Fibroblast of skin of right quadriceps (primary cell): ENCODE measurements around the gene IQCK.
"Not testable (repeated sequence)": the region's sequence is repeated elsewhere in the genome, so short reads cannot be mapped to it uniquely, and the experiment has no call there.

ENCODE experiments used
- DNase-seq: peaks from one replicate; pipeline ENCODE4 v3.0.0-alpha.2; 2013

IQCK gene, protein sequence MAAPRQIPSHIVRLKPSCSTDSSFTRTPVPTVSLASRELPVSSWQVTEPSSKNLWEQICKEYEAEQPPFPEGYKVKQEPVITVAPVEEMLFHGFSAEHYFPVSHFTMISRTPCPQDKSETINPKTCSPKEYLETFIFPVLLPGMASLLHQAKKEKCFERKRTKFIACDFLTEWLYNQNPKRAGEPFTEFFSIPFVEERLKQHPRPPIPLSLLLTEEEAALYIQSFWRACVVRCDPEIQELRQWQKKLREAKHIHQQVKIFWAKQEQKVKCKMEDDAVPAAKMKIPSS

DNA sequence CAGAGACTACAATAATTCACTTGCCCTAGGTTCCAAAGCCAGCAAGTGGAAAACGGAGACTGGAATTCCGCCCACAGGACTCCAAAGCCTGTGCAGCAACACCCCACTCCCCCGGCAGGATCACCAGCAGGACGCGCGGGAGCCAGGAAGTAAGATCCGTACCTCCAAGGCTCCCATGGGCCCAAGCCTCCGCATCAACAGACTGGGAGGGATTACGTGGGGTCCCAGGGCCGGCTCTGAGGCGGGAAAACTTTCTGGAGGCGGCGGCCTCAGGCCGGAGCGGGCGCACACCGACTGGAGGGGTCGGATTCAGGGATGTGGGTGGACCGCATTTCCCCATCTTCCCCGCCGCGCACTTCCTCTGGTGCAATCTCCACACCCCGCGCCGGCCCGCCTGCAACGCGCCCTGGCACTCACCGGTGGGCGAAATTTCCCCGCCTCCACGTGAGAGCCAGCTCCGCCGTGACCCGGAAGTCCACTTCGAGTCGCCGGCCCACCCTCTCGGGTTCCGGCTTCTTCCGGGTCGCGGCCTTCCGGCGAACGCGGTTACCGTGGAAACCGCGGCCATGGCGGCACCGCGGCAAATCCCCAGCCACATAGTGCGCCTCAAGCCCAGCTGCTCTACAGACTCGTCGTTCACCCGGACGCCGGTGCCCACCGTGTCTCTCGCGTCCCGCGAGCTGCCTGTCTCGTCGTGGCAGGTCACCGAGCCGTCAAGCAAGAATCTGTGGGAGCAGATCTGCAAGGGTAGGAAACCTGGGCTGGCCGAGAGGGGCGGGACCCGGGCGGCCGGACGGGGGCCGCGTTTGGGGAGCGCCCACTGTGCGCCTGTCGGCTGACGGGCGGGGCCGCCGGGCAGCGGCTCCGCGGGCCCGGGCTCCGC is at the start of gene IQCK, which contains the start of gene KNOP1:
IQCK (plus strand) TSS at position 531 of the 883 bp plus-strand sequence; CDS start at position 567, 36 bp downstream.
KNOP1 (minus strand) TSS at position 487 of the 883 bp plus-strand sequence. CDS start 3,192 bp downstream, outside the sequence.
- peak; percentile 84 for DNase-seq

DNA sequence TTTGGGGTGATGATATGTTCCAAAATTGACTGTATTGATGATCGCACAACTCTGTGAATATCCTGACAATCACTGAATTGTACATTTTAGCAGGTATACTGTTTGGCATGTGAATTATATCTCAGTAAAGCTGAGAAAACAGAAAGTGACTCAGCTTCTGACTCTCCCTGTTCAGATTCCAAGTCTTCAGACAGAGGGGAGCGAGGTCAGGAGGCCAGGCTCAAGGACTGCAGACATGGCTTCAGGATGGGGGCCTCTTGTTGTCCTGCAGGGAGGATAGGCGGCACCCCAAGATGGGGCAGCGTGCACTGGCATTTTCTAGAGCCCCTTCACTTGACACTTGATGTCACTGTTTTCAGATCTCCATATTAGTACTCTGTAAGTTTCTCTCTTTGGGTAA is 45.7 kb upstream of the IQCK start:
- no peak for DNase-seq

DNA sequence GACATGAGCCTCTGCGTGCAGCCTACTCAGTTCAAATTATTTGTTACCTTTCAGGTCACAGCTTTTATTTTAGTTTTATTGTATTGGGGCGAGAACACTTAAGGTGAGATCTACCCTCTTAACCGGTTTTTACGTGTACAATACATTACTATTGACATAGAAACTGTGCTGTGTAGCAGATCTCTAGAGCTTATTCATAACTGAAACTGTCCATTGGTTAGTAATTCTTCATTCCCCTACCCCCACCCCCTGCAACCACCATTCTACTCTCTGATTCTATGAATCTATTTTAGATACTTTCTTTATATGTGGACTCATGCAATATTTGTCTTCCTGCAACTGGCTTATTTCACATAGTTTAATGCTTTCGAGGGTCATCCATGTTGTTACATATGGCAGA is 43.6 kb upstream of the IQCK start:
- DNase-seq = no peak

DNA sequence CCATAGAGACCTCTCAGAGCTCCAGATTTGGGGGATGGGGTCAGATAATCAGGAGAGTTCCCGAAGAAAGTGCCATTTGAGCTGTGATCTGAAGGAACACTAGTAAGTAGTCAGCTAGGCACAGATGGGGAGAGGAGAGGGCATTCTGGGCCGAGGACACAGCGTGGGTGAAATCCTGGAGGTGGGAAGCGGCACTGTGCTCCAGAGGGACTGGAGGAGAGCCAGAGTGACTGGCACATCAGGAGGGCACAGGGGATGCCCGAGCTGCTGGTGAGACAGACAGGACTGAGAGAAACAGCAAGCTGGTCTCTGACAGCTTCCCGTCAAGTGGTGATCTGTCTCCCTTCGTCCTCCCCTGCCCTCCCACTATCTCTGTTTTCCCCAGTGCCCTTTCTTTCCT is 40.7 kb upstream of the IQCK start:
- no peak for DNase-seq

DNA sequence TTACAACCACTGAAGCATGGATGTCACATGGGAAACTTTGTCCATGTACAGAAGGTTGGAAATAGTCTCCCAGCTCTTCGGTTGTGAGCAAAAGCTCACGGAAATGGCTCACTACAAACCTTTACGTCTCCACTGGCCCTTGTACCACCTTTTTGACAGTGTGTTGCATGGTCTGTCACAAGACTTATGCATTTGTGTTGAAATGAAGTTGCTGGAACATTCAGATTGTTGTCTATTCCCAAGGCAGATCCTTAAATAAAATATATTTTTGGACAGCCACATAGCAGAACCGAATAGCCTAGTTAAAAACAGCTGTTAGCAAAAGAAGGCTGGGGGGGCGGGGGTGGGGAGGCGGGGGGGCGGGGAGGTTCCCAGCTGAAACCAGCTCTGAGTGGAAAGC is 39.3 kb upstream of the IQCK start:
- DNase-seq = no peak

DNA sequence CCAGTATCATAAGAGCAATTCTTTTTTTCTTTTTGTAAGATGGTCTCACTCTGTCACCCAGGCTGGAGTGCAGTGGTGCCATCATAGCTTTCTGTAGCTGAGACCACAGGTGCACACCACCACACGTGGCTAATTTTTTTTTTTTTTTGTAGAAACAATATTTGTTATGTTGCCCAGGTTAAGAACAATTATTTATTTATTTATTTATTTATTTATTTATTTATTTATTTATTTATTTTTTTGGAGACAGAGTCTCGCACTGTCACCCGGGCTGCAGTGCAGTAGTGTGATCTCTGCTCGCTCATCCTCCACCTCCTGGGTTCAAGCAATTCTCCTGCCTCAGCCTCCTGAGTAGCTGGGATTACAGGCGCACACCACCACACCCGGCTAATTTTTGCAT is 38.8 kb upstream of the IQCK start:
- DNase-seq = not testable (repeated sequence)

DNA sequence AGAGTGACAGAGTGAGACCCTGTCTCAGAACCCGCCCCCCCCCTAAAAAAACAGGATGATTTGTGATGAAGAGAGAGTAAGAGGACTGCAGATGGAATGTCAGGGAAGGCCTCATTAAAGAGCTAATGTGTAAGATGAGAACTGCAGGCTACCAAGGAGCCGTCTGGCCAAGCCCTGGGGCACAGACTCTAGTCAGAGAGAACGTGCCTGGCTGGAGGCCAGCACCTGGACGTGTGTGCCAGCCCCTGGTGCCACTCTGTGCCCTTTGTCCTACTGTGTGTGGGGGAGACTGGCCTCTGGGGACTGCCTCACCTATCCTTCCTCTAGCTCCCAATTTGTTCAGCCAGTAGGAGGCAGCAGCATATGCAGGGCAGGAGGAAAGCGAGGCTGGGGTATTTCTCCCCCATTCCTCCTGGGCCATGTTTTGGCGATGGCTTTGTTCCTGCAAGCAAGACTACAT is 37.2 kb upstream of the IQCK start:
- no peak for DNase-seq

DNA sequence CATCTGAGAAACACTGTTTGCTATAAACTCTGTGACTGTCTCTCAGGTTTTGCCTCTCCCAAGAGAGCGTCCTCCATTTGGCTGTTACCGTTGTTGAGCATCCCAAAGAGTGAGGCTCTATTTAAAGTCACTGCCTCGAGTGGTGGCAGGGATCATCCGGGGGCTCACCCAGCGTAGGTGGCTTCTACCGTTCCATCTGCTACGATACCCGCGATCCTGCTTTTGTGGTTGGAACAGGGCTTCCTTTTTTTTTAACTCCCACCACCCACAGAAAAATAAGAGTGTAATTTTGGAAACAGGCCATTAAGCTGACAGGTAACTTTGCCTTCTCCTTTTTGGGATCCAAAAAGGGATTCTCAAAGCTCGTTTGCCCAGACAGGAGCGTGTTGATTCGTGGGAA is 36.4 kb upstream of the IQCK start:
- no peak for DNase-seq

DNA sequence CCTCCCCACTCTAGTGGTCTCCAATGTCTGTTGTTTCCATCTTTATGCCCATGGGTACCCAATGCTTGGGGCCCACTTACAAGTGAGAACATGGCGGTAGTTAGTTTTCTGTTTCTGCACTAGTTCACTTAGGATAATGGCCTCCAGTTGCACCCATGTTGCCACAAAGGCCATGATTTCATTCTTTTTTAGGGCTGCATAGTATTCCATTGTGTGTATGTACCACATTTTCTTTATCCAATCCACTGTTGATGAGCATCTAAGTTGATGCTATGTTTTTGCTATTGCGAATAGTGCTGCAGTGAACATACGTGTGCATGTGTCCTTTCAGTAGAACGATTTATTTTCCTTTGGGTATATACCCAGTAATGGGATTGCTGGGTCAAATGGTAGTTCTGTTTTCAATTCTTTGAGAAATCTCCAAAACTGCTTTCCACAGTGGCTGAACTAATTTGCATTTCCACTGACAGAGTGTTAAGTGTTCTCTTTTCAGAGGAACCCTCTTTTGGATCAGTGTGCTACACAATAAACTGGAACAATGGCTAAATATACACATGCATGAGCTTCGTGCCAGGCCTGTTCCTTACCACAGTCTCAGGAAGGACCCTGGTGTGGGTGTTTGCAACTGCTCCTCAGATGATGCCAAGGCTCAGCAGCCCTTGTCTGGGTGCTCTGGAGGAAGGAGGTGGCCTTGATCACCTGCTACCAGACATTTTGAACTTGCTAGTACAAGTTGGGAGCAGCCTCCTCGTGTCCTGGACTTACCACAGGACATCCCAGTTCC is 34.4 kb upstream of the IQCK start:
- no peak for DNase-seq

DNA sequence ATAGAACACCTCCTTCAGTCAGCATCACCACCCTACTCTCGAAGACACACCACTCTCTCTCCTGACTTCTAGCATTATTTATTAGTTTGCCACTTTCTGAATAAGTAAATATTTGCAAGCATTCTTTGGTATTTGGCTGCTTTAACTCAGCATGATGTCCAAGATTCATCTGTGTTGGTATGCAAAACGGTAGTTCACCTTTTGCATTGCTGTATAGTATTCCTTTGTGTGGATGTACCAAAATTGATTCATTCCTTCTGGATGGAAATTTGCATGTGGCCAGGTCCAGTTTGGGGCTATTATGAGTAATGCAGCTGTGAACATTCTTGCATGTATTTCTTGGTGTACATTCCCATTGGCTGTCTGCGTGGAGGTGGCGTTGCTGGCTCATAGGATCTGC is 32.9 kb upstream of the IQCK start:
- DNase-seq = no peak

DNA sequence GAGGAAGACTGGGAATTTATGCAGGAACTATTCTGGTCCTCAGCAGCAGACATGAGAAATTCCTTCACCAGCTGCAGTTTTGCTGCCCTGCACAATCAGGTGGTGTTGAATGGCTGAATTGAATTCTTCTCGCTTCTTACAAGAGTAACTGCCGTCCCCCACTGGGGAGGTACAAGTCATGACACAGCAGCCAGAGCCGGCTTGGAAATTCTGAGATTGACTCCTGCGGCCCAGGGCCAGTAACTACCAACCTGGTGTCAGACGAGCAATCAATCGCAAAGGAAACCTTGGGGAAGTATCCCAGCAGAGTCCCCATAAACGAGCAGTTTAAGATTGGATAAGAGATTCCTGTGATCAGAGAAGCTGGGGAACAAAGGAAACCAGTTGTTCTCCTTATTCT is 30.8 kb upstream of the IQCK start:
- DNase-seq = no peak

DNA sequence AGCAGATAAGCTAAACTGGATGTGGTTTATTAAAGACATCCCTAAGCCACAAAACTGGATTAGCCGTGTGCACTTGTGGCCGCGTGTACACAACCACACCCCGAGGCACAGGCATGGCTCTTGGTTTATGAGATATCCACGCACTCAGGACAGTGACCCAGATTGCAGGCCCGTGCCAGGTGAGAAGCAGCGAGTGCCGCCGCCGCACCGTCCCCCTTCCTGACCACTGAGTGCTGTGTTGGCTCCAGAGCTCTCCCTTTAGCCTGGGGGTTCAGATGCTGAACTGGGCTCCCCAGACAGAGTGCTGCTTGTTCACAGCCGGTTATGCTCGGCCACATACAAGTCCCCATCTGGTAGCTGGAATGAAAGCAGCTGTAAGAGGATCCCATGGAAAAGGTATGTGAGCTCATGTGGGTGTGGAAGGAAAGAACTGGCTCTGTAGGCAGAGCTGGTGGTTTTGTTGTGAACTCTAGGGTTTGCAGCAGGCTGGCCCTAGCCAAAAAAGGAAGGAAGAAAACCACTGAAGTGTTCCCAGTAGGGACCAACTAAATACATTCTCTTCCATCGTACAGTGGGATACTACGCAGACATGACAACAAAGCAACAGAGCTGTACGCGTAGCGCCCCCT is 29.6 kb upstream of the IQCK start:
- no peak for DNase-seq

DNA sequence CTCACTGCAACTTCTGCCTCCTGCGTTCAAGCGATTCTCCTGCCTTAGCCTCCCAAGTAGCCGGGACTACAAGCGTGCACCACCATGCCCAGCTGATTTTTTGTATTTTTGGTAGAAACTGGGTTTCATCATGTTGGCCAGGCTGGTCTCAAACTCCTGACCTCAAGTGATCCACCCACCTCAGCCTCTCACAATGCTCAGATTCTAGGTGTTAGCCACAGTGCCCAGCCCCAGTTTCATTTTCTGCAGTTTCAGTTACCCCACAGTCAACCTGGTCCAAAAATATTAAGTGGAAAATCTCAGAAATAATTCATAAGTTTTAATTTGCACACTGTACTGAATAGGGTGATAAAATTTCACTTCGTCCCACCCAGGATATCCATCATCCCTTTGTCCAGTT is 28.7 kb upstream of the IQCK start:
- no peak for DNase-seq

DNA sequence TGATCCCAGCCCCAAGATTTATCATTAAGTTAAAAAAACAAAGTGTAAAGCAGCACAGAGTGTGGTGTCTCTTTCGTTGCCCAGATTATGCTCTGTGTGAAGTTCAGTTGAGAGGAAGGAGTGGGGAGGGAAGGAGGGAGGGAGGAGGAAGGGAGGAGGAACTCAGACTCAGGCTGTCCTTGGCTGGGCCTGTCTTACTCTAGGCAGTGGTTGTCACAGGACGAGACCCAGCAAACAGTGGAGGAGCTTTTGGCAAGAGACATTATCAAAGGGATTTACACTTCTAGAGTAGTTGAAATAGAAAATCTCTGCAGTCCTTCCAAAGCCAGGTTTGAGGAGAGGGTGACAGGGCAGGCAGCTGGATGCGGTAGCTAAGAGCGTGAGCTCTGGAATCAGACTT is 27.9 kb upstream of the IQCK start:
- no peak for DNase-seq

DNA sequence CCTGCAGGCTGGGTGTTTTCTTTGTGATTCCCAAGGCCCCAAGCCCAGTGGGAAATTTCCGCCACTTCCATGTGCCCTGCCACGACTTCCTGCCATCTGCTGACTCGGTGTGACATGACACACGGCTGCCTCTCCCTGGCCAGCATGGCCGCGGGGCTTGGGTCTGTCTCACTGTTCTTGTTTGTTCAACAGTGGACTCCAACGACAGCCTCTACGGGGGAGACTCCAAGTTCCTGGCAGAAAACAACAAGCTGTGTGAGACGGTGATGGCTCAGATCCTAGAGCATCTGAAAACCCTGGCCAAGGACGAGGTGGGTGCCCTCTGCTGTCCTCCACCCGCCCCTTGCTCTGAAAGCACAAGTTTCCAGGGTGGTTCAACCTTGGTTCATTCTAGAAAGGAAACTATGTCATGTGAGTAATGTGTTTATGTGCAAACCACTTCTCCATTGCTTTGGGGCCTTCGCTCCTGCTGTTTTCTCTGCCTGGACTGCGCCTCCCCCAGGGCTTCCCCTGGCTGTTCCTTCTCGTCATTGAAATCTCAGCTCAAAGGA is 26.8 kb upstream of the IQCK start:
- no peak for DNase-seq

DNA sequence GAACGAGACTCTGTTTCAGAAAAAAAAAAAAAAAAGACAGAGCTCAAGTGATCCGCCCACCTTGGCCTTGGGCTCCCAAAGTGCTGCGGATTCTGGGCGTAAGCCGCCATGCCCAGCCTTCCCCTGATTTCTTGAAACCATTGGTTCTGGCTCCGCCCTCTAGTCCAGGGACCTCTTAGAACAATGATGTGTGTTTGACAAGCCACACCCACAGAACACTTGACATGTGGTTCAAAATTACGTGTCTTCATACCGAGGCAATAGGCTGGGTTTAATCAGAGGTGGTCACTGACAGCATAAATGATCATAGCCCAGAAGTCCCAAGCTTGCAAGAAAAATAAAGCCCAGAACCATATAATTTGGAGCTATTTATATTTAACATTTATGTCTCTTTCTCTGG is 23.1 kb upstream of the IQCK start:
- DNase-seq = no peak

DNA sequence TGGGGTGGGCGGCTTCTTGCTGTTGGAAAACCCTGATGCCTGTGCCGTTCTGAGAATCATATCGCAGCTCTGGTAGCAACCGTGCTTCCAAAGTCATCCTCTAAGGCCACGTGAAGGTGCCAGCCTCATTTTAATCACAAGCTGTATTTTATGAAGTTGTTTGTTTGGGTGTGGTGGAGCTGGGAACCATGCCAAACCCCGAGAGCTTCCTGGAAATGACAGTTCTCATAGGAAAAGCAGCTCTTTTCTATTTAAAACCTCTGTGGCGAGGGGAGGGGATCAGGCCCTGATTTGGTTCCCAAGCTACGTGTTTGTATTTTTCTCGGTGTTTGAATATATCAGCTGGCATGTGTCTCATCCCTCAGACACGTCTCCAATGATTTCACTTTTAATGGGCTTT is 21.7 kb upstream of the IQCK start:
- DNase-seq = peak; percentile 90

DNA sequence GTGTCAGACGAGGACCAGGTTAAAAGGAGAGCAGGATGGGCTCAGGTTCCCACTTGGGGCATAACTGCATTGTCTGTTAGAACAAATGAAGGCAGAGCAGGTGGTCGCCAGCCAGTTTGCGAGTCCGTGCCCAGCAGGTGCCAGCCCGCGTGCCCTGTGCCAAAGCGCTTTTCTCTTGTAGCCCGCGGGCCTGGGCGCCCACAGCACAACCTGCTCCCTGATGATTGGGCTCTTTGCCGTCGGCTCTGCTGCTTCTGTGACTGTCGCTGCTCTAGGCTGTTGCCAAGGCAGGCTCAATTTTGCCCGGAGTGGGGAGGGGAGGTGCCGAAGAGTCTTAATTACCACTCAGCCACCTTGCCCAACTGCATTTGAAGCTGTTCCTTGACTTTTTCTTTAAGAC is 21.1 kb upstream of the IQCK start:
- no peak for DNase-seq

DNA sequence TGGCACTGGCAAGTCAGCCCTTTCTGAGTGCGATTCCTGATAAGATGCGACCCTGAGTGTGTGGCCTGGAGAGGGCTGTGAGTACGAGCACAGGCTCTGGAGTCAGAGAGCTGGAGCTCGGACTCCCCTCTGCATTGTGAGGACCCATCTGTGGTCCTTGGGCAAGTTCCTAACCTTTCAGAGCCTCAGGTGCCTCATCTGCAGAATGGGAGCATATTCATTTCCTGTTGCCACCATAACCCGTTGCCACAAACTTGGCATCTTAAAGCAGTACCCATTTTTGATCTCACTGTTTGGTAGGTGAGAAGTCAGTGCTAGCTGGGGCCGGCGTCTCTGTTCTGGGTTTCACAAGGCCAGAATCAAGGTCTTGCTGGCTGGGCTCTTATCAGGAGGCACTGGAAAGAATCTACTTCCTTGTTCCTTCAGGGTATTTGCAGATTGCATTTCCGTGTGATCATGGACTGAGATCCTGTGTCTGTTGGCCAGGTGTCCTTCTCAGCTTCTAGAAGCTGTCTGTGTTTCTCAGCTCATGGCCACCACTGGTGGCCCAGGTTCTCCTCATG is 20.2 kb upstream of the IQCK start:
- no peak for DNase-seq

DNA sequence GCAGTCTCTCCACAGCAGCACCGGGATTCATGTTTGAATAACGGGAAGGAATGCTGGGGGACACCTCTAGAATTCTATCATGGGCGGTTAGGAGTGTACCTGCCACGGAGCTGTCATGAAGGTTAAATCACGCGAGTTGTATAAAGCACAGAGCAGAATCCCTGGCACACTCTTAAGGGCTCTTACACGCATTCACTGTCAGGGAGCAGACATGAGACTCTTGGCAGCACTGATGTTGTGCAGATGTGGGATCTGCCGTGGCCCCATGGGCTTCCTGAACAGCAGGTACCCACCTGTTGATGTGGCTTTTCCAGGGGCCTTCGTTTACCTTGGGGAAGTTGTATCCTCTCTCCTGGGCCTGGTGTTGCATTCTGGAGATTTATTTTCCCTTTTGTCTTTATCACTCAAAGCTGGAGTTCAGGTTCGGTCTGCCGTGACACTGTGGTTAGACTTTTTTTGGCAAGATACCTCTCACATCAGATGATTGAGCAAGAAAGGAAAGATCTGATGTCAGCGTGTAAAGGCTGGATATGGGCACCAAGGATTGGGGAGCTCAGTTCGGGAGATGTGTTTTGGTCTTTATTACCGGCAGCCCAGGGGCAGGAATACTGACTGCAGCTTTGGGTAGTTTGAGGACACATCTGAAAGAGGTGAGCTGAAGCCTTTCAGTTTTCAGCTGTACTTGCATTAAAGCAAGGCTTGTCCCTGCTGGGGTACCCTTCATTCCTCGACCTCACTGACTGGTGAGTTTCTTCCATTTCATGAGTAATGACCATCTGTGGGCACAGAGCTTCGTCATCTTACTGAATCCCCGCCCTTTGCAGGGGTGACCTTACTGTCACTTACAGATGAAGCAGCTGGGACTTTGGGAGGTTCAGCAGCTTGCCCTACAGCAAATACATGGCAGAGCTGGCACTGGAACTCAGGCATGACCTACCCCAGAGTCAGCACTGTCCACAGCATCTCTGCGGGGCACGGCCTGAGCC is 19.3 kb upstream of the IQCK start:
- DNase-seq = peak; percentile 42

DNA sequence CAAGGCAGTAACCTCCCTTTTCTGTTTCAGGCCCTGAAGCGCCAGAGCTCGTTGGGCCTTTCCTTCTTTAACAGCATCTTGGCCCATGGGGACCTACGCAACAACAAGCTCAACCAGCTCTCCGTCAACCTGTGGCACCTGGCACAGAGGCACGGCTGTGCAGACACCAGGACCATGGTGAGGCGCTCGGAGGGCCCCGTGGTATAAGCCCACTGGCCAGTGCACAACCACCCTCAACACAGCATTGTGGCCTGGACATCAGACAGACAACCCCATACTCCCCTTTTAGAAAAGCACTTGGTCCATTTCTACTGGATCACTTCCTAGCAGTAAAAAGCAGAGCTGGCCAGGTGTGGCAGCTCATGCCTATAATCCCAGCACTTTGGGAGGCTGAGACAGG is 18.6 kb upstream of the IQCK start:
- no peak for DNase-seq
